ENCODE results near the gene WDR89. TPM values are rescaled to one million over a fixed set of nuclear protein-coding genes. Genes with fewer than 3 reads are reported as not detected.
"Not testable (repeated sequence)": the region's sequence is repeated elsewhere in the genome, so short reads cannot be mapped to it uniquely, and the experiment has no call there.

WDR89 gene
- total and polyA plus RNA-seq, 9 donors = 11.1 to 18.3 (median 12.2) TPM

GRCh38 chr14:63636094-63636635 lies 5.5 kb downstream of the WDR89 start:
- 100% methylated on average over 1 of the region's 4 CpGs for WGBS (ENCODE audit: insufficient coverage)
- H3K36me3 ChIP-seq (ENCODE audit: control insufficient read depth, insufficient read depth, low read length); DNase-seq: not testable (repeated sequence)

GRCh38 chr14:63633801-63634200 lies 7.9 kb downstream of the WDR89 start:
- Histone ChIP-seq H3K9me3 (replicated peaks; ENCODE audit: control insufficient read depth, low read depth, low read length) (peaks cover 3% of the 10 kb centered on the region), H3K27ac (ENCODE audit: low read length) (no peak overlapping the region), H3K4me1 (ENCODE audit: control insufficient read depth, insufficient read depth, low read length) (no peaks in the 10 kb centered on the region), H3K27me3 (ENCODE audit: control insufficient read depth, insufficient read depth, low read length) (no peaks in the 10 kb centered on the region), H3K4me3 (ENCODE audit: low read length) (no peak overlapping the region), H3K36me3 (ENCODE audit: control insufficient read depth, insufficient read depth, low read length) (peaks cover under 1% of the 10 kb centered on the region)
- DNase-seq = no peak
- 100% methylated on average over 3 of the region's 7 CpGs for WGBS (ENCODE audit: insufficient coverage)

More at GRCh38 chr14:63636094-63636635, 5.5 kb downstream of the WDR89 start:
- not testable (repeated sequence) for H3K27me3 ChIP-seq (ENCODE audit: control insufficient read depth, insufficient read depth, low read length); H3K4me3 ChIP-seq (ENCODE audit: low read length); H3K27ac ChIP-seq (ENCODE audit: low read length); H3K9me3 ChIP-seq (replicated peaks; ENCODE audit: control insufficient read depth, low read depth, low read length); H3K4me1 ChIP-seq (ENCODE audit: control insufficient read depth, insufficient read depth, low read length)

GRCh38 chr14:63632932-63633514 lies 8.6 kb downstream of the WDR89 start:
- Histone ChIP-seq H3K9me3 (replicated peaks; ENCODE audit: control insufficient read depth, low read depth, low read length) (peaks cover 3% of the 10 kb centered on the region), H3K4me3 (ENCODE audit: low read length) (no peak overlapping the region), H3K36me3 (ENCODE audit: control insufficient read depth, insufficient read depth, low read length) (no peaks in the 10 kb centered on the region), H3K27me3 (ENCODE audit: control insufficient read depth, insufficient read depth, low read length) (no peaks in the 10 kb centered on the region), H3K4me1 (ENCODE audit: control insufficient read depth, insufficient read depth, low read length) (no peaks in the 10 kb centered on the region), H3K27ac (ENCODE audit: low read length) (no peak overlapping the region)
- DNase-seq = no peak

- no peaks in the 10 kb centered on the region for H3K4me1 ChIP-seq (ENCODE audit: control insufficient read depth, insufficient read depth, low read length)
- H3K36me3 ChIP-seq (ENCODE audit: control insufficient read depth, insufficient read depth, low read length) = peaks cover 12% of the 10 kb centered on the region
- no peak overlapping the region for H3K4me3 ChIP-seq (ENCODE audit: low read length)
- no peaks in the 10 kb centered on the region for H3K27me3 ChIP-seq (ENCODE audit: control insufficient read depth, insufficient read depth, low read length)
- 100% methylated on average over 1 of the region's 4 CpGs for WGBS (ENCODE audit: insufficient coverage)
- no peak for DNase-seq
- no peak overlapping the region for H3K27ac ChIP-seq (ENCODE audit: low read length)
- no peaks in the 10 kb centered on the region for H3K9me3 ChIP-seq (replicated peaks; ENCODE audit: control insufficient read depth, low read depth, low read length)
These were observed 17.0 kb downstream of the WDR89 start for GRCh38 chr14:63624701-63625100.

GRCh38 chr14:63624203-63624602 lies 17.5 kb downstream of the WDR89 start:
- no peak for DNase-seq
- peaks cover 12% of the 10 kb centered on the region for H3K36me3 ChIP-seq (ENCODE audit: control insufficient read depth, insufficient read depth, low read length)
- H3K4me1 ChIP-seq (ENCODE audit: control insufficient read depth, insufficient read depth, low read length) = no peaks in the 10 kb centered on the region
- H3K4me3 ChIP-seq (ENCODE audit: low read length) = no peak overlapping the region
- no CpG with 5 or more reads among the region's 4 CpGs for WGBS (ENCODE audit: insufficient coverage)
- no peak overlapping the region for H3K27ac ChIP-seq (ENCODE audit: low read length)
- no peaks in the 10 kb centered on the region for H3K27me3 ChIP-seq (ENCODE audit: control insufficient read depth, insufficient read depth, low read length)
- H3K9me3 ChIP-seq (replicated peaks; ENCODE audit: control insufficient read depth, low read depth, low read length) = no peaks in the 10 kb centered on the region

- H3K4me1 ChIP-seq (ENCODE audit: control insufficient read depth, insufficient read depth, low read length); DNase-seq; H3K27ac ChIP-seq (ENCODE audit: low read length); H3K9me3 ChIP-seq (replicated peaks; ENCODE audit: control insufficient read depth, low read depth, low read length); H3K4me3 ChIP-seq (ENCODE audit: low read length); H3K27me3 ChIP-seq (ENCODE audit: control insufficient read depth, insufficient read depth, low read length): not testable (repeated sequence)
- H3K36me3 ChIP-seq (ENCODE audit: control insufficient read depth, insufficient read depth, low read length) = peaks cover 12% of the 10 kb centered on the region
- 90% methylated on average over 4 of the region's 7 CpGs for WGBS (ENCODE audit: insufficient coverage)
These were observed 19.7 kb downstream of the WDR89 start for GRCh38 chr14:63621975-63622374.

- Histone ChIP-seq H3K36me3 (ENCODE audit: control insufficient read depth, insufficient read depth, low read length) (no peaks in the 10 kb centered on the region), H3K27ac (ENCODE audit: low read length) (no peak overlapping the region), H3K27me3 (ENCODE audit: control insufficient read depth, insufficient read depth, low read length) (no peaks in the 10 kb centered on the region), H3K9me3 (replicated peaks; ENCODE audit: control insufficient read depth, low read depth, low read length) (no peaks in the 10 kb centered on the region), H3K4me3 (ENCODE audit: low read length) (no peak overlapping the region), H3K4me1 (ENCODE audit: control insufficient read depth, insufficient read depth, low read length) (no peaks in the 10 kb centered on the region)
- DNase-seq = no peak
- WGBS (ENCODE audit: insufficient coverage) = 95% methylated on average over 2 of the region's 5 CpGs
These were observed 25.7 kb downstream of the WDR89 start for GRCh38 chr14:63616015-63616414.

- Histone ChIP-seq H3K9me3 (replicated peaks; ENCODE audit: control insufficient read depth, low read depth, low read length) (no peaks in the 10 kb centered on the region), H3K27me3 (ENCODE audit: control insufficient read depth, insufficient read depth, low read length) (no peaks in the 10 kb centered on the region), H3K4me1 (ENCODE audit: control insufficient read depth, insufficient read depth, low read length) (no peaks in the 10 kb centered on the region), H3K27ac (ENCODE audit: low read length) (no peak overlapping the region), H3K36me3 (ENCODE audit: control insufficient read depth, insufficient read depth, low read length) (no peaks in the 10 kb centered on the region), H3K4me3 (ENCODE audit: low read length) (no peak overlapping the region)
- 8% methylated on average over 2 of the region's 4 CpGs for WGBS (ENCODE audit: insufficient coverage)
- DNase-seq = peak; percentile 49
These were observed 26.9 kb downstream of the WDR89 start for GRCh38 chr14:63614679-63615363.

GRCh38 chr14:63611078-63611477 lies 30.6 kb downstream of the WDR89 start:
- H3K27ac ChIP-seq (ENCODE audit: low read length) = no peak overlapping the region
- no peaks in the 10 kb centered on the region for H3K36me3 ChIP-seq (ENCODE audit: control insufficient read depth, insufficient read depth, low read length)
- DNase-seq = no peak
- no peak overlapping the region for H3K4me3 ChIP-seq (ENCODE audit: low read length)
- H3K4me1 ChIP-seq (ENCODE audit: control insufficient read depth, insufficient read depth, low read length) = no peaks in the 10 kb centered on the region
- no peaks in the 10 kb centered on the region for H3K9me3 ChIP-seq (replicated peaks; ENCODE audit: control insufficient read depth, low read depth, low read length)
- WGBS (ENCODE audit: insufficient coverage) = 89% methylated on average over 3 of the region's 7 CpGs
- H3K27me3 ChIP-seq (ENCODE audit: control insufficient read depth, insufficient read depth, low read length) = no peaks in the 10 kb centered on the region

- 80% methylated on average over 2 of the region's 10 CpGs for WGBS (ENCODE audit: insufficient coverage)
- H3K27ac ChIP-seq (ENCODE audit: low read length) = no peak overlapping the region
- no peaks in the 10 kb centered on the region for H3K9me3 ChIP-seq (replicated peaks; ENCODE audit: control insufficient read depth, low read depth, low read length)
- no peaks in the 10 kb centered on the region for H3K27me3 ChIP-seq (ENCODE audit: control insufficient read depth, insufficient read depth, low read length)
- no peaks in the 10 kb centered on the region for H3K36me3 ChIP-seq (ENCODE audit: control insufficient read depth, insufficient read depth, low read length)
- no peak for DNase-seq
- no peaks in the 10 kb centered on the region for H3K4me1 ChIP-seq (ENCODE audit: control insufficient read depth, insufficient read depth, low read length)
- no peak overlapping the region for H3K4me3 ChIP-seq (ENCODE audit: low read length)
These were observed 36.6 kb downstream of the WDR89 start for GRCh38 chr14:63605041-63605532.

Measured in muscle of leg (tissue), 11 donors.